Breast epithelium (tissue), 4 donors: Measurements from ENCODE around the gene TMEM179. TPM values are rescaled to one million over a fixed set of nuclear protein-coding genes. Genes with fewer than 3 reads are reported as not detected.

ENCODE experiments used
- DNase-seq, 2 donors: peaks; one replicate each; pipeline ENCODE4 v3.0.0-alpha.2; 2019; ENCODE audit warnings: low spot score in 2 of 2
- H3K27ac ChIP-seq, 2 donors: fragments of 200-600 bp; sonication (generic) in 1 of 2; one replicate each; pipeline ENCODE4 v1.5.1; 2016 to 2019; ENCODE audit warnings: mild to moderate bottlenecking in 1 of 2
- H3K27me3 ChIP-seq, 2 donors: fragments of 200-600 bp; sonication (generic) in 1 of 2; one replicate each; pipeline versions ENCODE4 v1.5.1 to v1.6.0; 2017 to 2019; ENCODE audit warnings: control low read depth in 1 of 2, mild to moderate bottlenecking in 1 of 2
- H3K36me3 ChIP-seq: fragments of 200-600 bp; one replicate; pipeline ENCODE4 v1.5.1; 2019
- H3K4me1 ChIP-seq, 2 donors: fragments of 200-600 bp; sonication (generic); one replicate each; pipeline ENCODE4 v1.5.1; 2016 to 2019; ENCODE audit warnings: control low read depth in 1 of 2
- H3K4me3 ChIP-seq, 3 donors: fragments of 200-600 bp; sonication (generic); 1 replicate in 2 of 3; 2 replicates in 1 of 3; pipeline ENCODE4 v1.5.1; 2016 to 2019; ENCODE audit warnings: mild to moderate bottlenecking in 3 of 3, moderate library complexity in 2 of 3
- H3K9me3 ChIP-seq, 2 donors: fragments of 200-600 bp; sonication (generic) in 1 of 2; one replicate each; pipeline ENCODE4 v1.5.1; 2016 to 2019; ENCODE audit warnings: control low read depth in 1 of 2
- CTCF ChIP-seq, 3 donors: fragments of 450-650 bp; IDR thresholded peaks; one replicate each; pipeline ENCODE4 v1.5.1; 2016 to 2017; ENCODE audit warnings: antibody characterized with exemption in 3 of 3, mild to moderate bottlenecking in 3 of 3, moderate library complexity in 3 of 3
- POLR2A ChIP-seq: fragments of 450-650 bp; IDR thresholded peaks from one replicate; pipeline ENCODE4 v1.6.1; 2016; ENCODE audit warnings: antibody characterized with exemption, mild to moderate bottlenecking, moderate library complexity
- POLR2AphosphoS5 ChIP-seq, 3 donors: sonication (generic); formaldehyde crosslinking; IDR thresholded peaks; one replicate each; pipeline ENCODE4 v1.6.1; 2017; ENCODE audit warnings: antibody characterized with exemption in 3 of 3
- intact Hi-C: fragments of 100-400 bp; cut with DNase I; formaldehyde crosslinking; loops from one replicate; pipeline ENCODE4 v1.15.1; 2023; ENCODE audit warnings: low total_unique reads
- total RNA-seq, 3 donors: library from RNA; depleted of rRNA; stranded (reverse); fragments of >200 nt; gene quantifications; one replicate each; pipeline ENCODE4 v1.1.0, GENCODE V29; 2016

TMEM179 gene
- total RNA-seq, 3 donors from 2014 or later, result not detected

GRCh38 chr14:104634138-104634760 is 29.7 kb upstream of the TMEM179 start:
- intact Hi-C loops, result no loop called here
- Histone ChIP-seq H3K4me3 (no peak overlapping the region), H3K27me3 (peaks cover 0 to 48% of the 10 kb centered on the region in 2 donors), H3K36me3 (no peaks in the 10 kb centered on the region), H3K9me3 (no peaks in the 10 kb centered on the region), H3K4me1 (no peaks in the 10 kb centered on the region), H3K27ac (no peak overlapping the region)
- TF ChIP-seq CTCF (IDR thresholded peaks at IDR 0.05) (no peak), POLR2AphosphoS5 (IDR thresholded peaks at IDR 0.05) (no peak), POLR2A (no peak)
- DNase-seq, result no peak

GRCh38 chr14:104633276-104634137 is 28.9 kb upstream of the TMEM179 start:
- no peaks in the 10 kb centered on the region for H3K4me1 ChIP-seq
- H3K9me3 ChIP-seq, result peaks cover 5 to 6% of the 10 kb centered on the region in 2 donors
- no peak overlapping the region for H3K27ac ChIP-seq
- peaks cover 0 to 41% of the 10 kb centered on the region in 2 donors for H3K27me3 ChIP-seq
- no peaks in the 10 kb centered on the region for H3K36me3 ChIP-seq
- DNase-seq, result no peak
- intact Hi-C loops, result no loop called here
- TF ChIP-seq CTCF (IDR thresholded peaks at IDR 0.05), result no peak
- no peak for TF ChIP-seq POLR2A
- TF ChIP-seq POLR2AphosphoS5 (IDR thresholded peaks at IDR 0.05), result no peak
- H3K4me3 ChIP-seq, result no peak overlapping the region

DNA sequence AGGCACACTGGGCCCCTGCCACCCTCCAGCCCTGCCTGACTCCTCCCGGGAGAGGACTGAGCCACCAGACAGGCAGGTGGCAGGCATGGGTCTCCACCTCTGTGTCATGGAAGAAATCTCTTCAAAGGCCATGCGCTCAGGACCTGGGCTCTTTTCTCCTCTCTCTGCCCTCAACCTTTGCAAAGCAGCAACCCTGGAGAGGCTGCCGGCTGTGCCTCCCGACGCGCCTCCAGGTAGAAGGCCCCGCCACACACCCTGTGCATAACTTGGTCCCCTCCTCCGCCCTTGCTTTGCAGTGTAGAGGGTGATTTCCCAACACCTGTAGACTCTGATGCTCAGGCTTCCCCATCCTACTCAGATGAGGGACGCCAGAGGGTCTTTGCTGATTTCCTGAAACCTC is 28.2 kb upstream of the TMEM179 start:
- Histone ChIP-seq H3K27ac (no peak overlapping the region), H3K9me3 (peaks cover 6 to 9% of the 10 kb centered on the region in 2 donors), H3K4me3 (no peak overlapping the region), H3K4me1 (no peaks in the 10 kb centered on the region), H3K27me3 (peaks cover 0 to 41% of the 10 kb centered on the region in 2 donors), H3K36me3 (no peaks in the 10 kb centered on the region)
- TF ChIP-seq CTCF (IDR thresholded peaks at IDR 0.05), result no peak
- no peak for TF ChIP-seq POLR2A
- TF ChIP-seq POLR2AphosphoS5 (IDR thresholded peaks at IDR 0.05), result no peak
- no peak for DNase-seq
- intact Hi-C loops, result no loop called here

GRCh38 chr14:104624939-104625338 is 20.4 kb upstream of the TMEM179 start:
- no peaks in the 10 kb centered on the region for H3K4me1 ChIP-seq
- intact Hi-C loops, result no loop called here
- no peak overlapping the region for H3K4me3 ChIP-seq
- H3K36me3 ChIP-seq, result no peaks in the 10 kb centered on the region
- H3K27me3 ChIP-seq, result peaks cover 0 to 8% of the 10 kb centered on the region in 2 donors
- H3K27ac ChIP-seq, result no peak overlapping the region
- TF ChIP-seq POLR2AphosphoS5 (IDR thresholded peaks at IDR 0.05) (no peak), CTCF (IDR thresholded peaks at IDR 0.05) (no peak)
- peaks cover 9 to 13% of the 10 kb centered on the region in 2 donors for H3K9me3 ChIP-seq
- DNase-seq, result no peak
